ENCODE results near the gene UNKL.

Gene UNKL

DNA sequence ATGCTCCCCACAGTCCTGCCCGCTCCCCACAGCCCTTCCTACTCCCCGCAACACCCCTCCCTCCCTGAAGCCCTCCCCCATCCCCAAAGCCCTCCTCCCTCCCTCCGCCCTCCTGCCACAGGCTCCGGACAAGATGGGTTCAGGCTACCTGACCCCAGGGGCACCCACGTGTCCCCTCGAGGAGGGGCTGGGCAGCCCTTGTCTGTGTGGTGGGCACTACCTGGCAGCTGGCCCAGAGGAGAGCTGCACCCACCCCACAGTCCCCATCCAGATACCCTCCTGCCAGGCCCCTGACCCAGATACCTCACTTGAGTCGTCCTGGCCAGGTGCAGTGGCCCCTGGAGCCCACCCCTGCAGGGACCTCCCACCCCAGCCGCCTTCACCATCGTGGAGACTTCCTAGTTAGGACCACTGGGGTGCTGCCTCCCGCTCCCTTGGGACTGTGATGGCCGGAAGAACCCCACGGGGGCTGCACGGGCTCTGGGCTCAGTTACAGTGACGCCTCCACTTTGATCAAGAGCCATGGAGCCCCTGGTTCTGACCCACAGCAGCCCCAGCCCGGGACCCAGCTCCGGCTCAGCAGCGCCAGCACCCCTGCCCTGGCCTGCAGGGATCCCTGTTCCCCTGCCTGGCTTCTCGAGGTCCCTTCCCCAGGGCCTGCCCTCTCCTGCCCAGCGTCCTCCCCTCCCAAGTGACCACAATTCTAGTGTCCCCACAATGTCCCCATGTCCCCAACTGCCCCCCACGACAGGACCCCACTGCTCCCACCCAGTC lies 17.2 kb upstream of the UNKL start:
- no peak for DNase-seq (ENCODE audit: low read depth)

DNA sequence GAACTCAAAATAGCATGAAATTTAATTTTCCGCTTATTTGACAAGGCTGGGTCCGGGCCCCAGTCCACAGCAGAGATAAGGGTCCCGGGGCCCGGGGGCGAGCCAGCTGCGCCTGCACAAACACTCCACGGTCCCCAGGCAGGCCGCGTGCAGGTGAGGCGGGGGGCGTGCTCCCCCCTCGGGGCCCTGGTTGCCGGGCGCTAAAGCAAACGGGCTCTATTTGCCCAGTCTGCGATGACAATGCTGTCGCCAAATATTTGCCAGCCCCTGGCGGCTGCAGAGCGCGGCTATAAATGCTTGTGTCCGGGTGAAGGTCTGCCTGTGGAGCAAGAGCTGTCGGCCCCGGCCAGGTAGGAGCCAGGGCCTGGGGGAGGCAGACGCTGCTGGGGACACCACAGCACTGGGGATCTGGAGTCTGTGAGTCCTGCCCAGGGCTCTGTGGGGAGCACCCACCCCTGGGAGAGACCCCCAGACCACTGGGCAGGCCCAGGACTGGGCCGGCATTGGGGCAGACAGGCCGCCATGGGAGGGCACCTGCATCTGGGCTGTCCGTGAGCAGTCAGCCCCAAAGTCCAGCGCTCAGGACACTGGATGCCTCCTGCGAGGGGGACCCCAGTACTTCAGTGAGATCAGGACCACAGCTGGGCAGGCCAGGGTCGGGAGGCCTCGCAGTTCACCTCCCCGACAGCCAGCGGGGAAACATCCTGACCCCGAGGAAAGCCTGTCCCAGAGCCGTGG lies 16.4 kb upstream of the UNKL start, which contains the start of gene PERCC1:
PERCC1 (plus strand) TSS at position 320 of the 738 bp plus-strand sequence. CDS start 1,516 bp downstream, outside the sequence.
- DNase-seq (ENCODE audit: low read depth) = no peak

- no peak for DNase-seq (ENCODE audit: low read depth)
Measured at GRCh38 chr16:1430214-1430758, 15.8 kb upstream of the UNKL start.

GRCh38 chr16:1429631-1430030 lies 15.1 kb upstream of the UNKL start:
- DNase-seq (ENCODE audit: low read depth) = no peak

- no peak for DNase-seq (ENCODE audit: low read depth)
Measured at GRCh38 chr16:1429012-1429411, 14.5 kb upstream of the UNKL start.

- DNase-seq (ENCODE audit: low read depth) = peak; percentile 20
Measured at GRCh38 chr16:1428511-1428910, 14.0 kb upstream of the UNKL start.

DNA sequence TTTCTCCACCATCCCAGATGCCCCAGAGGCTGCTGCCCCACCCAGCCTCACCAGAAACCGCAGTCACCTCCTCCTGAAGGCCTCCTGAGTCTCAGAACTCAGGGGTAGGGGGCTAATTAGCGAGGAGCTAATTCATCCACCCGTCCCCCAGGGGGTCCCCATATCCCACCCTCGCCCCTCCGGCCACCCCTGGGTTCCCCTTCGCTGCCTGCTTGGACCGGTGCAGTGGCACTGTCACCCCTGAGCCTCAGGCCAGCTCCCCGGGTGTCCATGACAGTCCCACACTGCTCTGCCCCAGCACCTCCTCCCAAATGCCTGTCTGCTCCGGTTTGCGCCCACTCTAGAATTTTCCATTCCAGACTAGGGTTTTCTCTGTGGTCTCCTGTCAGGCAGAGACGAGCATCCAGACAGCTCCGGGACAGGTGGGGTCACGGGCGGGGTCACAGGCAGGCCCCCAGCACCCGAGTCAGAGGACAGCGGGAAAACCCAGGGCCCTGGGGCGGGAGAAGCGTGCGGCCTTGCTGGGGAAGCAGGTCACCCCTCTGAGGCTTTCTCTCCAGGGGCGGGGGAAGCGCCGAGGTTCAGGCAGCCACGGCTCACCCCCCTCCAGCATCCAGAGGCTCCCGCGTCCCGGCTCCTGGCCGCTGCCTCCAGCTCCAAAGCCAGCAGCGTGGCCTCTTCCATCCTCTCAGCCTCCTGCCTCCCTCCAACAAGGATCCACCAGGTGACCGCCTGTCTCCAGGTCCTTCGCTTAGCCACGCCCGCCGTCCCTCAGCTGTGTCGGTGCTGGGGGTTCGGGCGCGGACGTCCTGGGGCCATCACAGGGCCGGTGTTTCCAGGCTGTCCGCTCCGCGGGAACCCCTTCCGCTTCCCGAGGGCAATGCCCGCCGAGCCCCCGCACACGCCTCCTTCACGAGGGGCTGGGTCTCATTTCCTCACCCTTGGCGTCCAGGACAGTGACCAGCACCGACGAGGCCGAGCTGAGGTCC lies 13.3 kb upstream of the UNKL start:
- no peak for DNase-seq (ENCODE audit: low read depth)

- DNase-seq (ENCODE audit: low read depth) = no peak
Measured at GRCh38 chr16:1426734-1427471, 12.4 kb upstream of the UNKL start.

DNA sequence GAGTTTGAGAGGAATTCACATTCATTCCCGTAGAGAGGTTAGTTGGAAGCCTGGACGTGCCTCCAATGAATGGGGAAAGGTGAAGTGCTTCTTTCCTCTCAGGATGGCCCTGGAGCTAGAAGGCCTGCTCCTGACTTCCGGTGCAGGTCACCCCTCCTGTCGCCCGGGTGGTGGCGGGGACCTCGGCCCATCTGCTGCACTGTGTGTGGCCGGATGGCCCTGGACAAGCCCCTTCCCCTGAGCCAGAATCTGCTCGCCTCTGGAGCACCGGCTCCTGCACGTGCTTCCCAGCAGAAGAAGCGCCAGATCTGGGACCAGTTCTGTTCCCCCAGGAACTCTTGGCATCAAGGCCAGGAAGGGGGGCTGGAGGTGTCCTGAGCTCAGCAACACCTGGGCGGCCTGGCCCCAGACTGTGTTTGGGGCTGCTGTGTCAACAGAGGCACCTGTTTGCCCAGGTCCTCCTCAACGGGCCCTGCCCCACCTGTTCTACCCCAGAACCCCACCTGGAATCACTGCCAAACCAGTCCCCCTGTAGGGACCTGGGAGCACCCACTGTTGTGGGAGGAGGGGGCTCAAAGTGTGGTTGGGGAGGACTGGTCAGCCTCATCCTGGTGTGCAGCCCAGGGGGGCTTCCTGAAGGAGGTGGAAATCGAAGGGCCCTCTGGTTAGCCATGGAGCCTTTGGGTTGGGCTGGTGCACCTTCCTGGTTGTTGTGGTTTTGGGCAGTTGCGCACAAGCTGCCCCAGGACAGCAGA lies 11.3 kb upstream of the UNKL start:
- no peak for DNase-seq (ENCODE audit: low read depth)

DNA sequence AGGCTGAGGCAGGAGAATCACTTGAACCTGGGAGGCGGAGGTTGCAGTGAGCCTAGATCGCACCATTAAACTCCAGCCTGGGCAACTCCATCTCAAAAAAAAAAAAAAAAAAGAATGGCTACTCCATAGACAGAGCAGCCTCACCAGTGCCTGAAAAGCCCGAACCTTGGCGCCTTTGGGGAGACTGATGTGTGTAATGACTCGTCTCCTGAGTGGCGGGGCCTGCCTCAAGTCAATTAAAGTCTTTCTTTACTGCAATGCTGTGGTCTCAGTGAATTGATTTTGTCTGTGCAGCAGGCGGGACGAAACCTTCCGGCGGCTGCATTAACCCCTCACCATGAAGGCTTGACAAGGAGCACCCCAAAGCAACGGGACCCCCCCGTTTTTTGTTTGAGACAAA lies 9.5 kb upstream of the UNKL start:
- DNase-seq (ENCODE audit: low read depth) = no peak

GRCh38 chr16:1422076-1422475 lies 7.6 kb upstream of the UNKL start:
- DNase-seq (ENCODE audit: low read depth) = no peak

DNA sequence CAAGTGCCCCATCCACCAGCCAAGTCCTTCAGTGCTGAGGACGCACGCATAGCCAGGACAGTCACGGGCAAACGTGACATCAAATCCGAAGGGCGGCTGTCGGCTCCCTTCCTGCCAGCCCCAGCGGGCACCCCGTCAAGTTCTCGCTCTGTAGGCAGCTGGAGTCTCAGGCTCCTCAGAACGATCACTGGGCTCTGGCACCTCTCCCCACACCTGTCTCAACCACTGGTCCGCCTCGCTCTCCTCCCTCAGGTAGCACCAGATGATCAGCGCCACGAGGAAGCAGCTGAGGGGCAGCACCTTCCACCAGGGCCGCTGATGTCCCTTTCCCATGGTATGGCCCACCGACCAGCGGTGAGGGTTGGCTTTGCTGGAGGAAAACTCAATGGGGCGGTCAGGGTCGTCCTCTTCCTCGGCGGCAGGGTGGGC lies 5.6 kb upstream of the UNKL start:
- DNase-seq (ENCODE audit: low read depth) = no peak

GRCh38 chr16:1416521-1416941 lies 2.0 kb upstream of the UNKL start:
- no peak for DNase-seq (ENCODE audit: low read depth)

GRCh38 chr16:1413684-1414531 lies 596 bp downstream of the UNKL start:
- DNase-seq (ENCODE audit: low read depth) = peak; percentile 52

GRCh38 chr16:1412847-1413246 lies 1.7 kb downstream of the UNKL start:
- no peak for DNase-seq (ENCODE audit: low read depth)

DNA sequence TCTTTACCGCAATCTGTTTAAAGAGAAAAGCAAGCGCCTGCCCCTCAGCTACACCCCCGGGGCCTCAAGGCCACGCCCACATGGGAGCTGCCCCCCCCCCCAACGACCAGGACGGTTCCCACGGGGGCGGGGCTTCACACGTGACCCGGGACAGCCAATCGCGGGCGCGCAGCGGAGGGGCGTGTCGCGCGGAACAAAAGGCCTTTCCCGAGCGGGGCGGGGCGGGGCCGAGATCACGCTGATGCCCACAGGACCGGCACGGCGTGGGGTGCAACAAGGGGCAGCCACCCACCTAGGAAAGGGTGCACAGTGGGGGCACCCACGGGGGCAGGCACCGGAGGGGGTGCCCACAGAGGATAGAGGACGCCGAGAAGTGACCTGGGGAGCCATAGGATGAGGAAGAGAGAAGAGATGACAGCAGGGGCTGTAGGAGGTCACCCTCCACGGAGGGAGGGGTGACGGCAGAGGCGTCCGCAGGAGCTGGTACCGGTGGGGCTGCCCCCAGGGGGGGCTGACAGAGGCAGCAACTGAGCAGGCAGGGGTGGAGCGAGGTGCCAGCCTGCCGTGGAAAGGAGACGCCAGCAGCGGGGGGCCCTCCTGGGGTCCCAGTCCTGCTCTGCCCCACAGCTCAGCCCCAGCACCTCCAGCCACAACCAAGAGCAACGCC lies 6.2 kb downstream of the UNKL start:
- DNase-seq (ENCODE audit: low read depth) = peak; percentile 96

DNA sequence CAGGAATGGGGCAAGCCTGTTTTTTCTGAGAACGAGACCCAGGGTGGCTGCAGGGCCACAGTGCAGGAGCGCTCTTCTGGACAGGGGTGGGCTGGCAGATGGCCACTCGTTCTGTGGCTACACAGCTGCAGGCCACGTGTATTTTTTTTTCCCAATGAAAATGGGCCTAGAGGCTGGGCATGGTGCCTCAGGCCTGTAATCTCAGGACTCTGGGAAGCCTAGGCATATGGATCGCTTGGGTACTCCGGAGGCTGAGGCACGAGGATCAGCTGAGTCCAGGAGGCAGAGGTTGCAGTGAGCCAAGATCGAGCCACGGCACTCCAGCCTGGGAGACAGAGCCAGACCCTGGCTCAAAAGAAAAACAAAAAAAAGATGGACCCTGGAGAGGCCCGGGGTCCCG lies 6.8 kb downstream of the UNKL start:
- no peak for DNase-seq (ENCODE audit: low read depth)

DNA sequence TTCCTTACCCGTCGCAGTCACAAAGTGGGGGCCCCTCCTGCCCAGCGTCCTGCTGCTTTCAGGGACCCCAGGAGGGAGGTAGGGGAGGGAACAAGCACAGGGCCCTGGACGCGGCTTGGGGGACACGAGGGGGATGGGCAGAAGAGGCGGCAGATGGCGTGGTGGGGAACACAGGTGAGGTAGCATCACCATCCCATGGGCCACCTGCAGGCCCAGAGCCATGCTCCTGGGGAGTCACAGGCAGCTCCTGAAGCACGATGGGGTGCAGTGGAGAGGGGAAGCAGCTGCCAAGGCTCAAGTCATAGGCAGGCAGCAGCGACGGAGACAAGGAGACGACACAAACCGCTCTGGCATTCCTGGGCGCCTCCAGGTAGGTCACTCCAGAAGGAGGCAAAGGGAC lies 10.8 kb downstream of the UNKL start:
- no peak for DNase-seq (ENCODE audit: low read depth)

- DNase-seq (ENCODE audit: low read depth) = no peak
Measured at GRCh38 chr16:1403036-1403435, 11.5 kb downstream of the UNKL start.

Data from activated gamma-delta T cell treated with anti-CD3 and anti-CD28 coated beads, Interleukin-2, amount 50 U/mL, for 16 hours (primary cell).